OCI-M1 (cell line): ENCODE data around the gene SYNGR3.

Experiments
- DNase-seq: peaks from one replicate; lab custom pipeline; 2025; lab: John Stamatoyannopoulos, UW

Gene SYNGR3

DNA sequence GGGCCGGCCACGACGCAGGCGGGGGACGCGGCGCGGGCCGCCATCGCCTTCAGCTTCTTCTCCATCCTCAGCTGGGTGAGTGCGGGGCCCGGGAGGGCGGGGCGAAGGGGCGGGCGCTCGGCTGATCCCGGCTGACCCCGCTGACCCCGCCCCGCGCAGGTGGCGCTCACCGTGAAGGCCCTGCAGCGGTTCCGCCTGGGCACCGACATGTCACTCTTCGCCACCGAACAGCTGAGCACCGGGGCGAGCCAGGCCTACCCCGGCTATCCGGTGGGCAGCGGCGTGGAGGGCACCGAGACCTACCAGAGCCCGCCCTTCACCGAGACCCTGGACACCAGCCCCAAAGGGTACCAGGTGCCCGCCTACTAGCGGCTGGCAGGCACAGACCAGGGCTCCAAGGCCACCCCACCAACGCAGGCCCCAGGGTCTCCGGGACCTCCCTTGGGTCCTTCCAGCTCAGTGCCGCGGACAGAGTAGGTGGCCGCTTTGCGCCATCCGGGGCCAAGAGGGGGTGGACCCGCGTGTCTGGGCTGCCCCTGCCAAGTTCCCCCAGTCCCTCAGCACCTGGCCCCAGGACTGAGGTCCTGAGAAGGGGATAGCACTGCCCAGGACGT is 3.0 kb downstream of the SYNGR3 start:
- no peak for DNase-seq

DNA sequence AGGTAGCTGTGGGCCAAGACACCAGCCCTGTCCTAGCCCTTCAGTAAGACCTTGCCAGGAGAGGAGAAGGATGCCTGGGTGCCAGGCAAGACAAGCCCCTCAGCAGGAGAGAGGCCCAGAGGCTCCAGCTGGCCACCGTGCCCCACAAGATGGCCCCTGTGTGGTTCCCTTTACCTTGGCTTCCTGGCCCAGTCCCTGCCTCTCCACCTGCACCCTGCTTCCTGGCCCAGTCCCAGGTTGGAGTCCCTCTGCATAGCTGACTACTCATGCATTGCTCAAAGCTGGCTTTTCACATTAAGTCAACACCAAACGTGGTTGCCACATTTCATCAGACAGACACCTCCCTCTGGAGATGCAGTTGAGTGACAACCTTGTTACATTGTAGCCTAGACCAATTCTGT is 4.0 kb downstream of the SYNGR3 start:
- peak; percentile 28 for DNase-seq

DNA sequence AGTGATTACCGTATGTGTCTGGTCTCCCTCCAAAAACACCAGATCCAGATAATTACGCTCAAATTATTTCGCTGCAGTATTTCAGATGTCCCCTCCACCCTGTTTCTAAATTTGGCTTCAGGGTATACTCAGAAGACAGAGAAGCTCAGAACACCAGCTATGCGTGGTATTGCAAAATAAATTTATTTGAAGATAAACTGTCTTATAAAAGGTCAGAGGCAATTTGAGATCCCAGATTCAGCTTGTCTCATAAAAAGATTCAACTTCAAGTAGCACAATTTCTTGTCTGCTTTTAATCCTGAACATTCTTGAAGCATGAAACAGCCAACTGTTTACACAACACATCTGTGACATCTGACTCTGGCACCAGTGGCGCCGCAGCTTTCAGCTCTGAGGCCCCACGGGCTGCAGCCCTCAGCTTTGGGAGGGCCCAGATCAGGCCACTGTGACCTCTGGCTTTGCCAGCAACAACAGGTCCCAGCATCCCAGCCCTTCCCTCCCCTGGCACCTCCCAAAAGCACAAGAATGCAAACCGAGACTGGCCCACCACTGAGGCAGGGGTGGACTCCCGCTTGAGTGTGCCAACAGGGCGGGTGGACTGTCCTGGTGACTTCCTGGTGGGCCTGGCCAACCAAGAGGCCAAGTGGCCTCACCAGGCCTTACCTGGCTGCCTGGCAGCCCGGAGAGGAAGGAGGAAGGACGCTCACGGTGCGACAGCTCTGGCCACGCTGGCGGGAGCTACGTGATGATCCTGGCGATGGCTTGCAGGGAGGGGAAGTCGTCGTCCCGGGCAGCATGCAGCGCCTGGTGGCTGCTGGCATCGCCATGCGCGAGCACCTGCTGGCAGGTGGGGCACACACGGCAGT is 8.0 kb downstream of the SYNGR3 start:
- no peak for DNase-seq

DNA sequence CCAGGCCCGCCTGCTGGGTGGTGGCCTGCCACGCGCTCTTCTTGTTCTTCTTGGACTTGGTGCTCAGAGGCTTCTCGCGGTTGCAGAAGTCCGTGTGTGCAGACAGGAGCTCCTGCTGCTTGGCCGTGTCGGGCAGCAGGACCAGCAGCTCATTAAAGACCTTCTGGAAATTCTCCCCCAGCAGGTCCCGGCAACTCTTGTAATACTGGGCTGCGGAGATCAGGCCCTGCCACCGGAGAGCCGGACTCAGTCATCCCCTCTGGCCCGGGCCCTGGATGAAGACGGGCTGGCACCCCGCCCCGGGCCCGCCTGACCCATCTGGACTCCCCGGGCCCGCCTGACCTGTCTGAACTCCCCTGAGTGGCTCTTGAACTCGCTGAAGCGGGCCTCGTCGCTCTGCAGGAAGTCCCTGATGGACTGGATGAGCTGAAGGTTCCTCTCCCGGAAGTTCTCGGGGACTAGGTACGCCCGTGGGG is 8.6 kb downstream of the SYNGR3 start:
- no peak for DNase-seq

DNA sequence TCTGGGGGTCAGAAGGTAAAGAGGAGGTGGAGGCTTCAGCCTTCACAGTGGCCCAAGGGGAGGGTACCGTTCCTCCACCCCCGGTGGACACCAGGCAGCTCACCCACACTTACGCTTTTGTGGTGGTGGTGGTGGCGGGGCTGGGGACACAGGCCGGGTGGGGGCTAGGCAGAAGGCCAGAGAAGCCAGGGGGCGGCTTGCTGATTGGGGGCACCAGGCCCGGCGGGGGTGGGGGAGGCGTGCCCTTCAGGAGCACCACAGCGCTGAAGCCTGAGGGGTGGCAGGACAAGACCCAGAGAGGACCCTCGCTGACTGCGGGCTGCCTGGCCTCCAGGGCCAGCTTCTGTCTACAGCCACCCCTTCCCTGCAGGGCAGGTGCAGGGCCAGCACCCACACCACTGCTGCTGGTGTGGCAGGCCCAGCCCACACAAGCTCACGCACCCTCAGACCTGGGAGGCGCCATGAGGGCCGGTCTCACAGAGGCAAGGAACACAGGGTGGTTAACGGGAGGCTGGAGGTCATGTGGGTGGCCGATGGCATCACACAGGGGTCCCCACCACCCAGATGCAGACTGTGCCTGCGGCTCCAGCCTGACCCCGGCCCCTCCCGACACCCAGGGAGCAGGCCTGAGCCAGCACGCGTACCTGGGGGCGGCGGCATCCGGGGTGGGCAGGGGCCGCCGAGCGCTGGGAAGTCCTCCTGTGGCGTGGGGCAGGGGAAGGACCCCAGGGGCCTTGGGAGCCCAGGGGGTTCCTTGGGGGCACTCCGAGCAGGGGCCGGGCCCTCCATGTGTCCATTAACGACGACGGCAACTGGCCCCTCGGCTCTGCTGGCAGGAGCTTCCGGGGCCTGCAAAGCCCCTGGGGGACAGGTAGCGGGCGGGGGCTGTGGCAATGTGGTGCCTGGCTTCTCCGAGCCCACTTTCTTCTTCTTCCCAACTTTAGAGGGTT is 9.4 kb downstream of the SYNGR3 start:
- DNase-seq, result no peak

DNA sequence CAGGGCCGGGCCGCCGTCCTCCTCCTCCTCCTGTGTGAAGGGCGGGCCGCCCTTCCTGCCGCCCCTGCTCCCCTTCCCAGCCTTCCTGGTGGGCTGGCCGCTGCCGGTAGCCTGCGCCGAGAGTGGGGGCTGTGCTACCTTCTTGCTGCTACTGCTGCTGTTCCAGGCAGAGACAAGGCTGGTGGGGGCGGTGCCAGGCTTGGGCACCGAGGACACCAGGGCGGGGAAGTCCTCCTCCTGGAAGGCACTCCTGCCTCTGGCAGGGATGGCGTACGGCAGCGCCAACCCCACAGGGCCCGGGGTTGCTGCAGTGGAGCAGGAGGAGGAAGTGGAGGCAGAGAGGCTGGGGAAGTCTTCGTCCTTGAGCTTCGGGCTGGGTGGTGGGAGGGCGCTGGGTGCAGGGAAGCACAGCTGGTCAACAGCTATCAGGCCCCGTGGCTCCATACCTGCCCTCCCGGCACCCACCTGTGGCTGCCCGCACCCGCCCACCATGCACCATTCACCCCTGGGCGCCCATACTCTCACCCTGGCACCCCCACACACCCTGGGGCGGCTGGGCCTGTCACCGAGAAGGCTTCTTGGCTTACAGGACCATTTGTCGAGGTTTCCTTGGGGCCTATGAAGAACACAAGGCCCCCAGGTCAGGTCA is 10.2 kb downstream of the SYNGR3 start:
- DNase-seq, result no peak

DNA sequence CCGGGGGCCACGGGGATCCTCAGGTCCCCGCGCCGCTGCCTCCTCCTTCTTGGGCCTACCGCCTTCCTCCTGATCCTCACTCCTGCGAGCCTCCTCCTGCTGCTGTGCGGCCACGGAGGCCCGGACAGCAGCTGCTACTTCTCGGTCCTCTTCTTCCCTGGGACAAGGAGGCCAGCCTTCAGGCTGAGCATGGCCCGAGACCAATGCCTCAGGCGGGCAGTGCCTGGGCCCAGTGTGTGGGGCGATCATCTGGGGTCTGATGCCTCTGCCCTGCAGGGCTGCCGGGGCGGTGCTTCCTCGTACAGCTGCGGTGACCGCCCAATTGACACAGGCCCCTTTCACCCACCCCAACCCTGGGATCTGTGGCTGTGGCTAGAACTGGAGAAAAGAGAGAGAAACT is 11.3 kb downstream of the SYNGR3 start:
- DNase-seq, result no peak

DNA sequence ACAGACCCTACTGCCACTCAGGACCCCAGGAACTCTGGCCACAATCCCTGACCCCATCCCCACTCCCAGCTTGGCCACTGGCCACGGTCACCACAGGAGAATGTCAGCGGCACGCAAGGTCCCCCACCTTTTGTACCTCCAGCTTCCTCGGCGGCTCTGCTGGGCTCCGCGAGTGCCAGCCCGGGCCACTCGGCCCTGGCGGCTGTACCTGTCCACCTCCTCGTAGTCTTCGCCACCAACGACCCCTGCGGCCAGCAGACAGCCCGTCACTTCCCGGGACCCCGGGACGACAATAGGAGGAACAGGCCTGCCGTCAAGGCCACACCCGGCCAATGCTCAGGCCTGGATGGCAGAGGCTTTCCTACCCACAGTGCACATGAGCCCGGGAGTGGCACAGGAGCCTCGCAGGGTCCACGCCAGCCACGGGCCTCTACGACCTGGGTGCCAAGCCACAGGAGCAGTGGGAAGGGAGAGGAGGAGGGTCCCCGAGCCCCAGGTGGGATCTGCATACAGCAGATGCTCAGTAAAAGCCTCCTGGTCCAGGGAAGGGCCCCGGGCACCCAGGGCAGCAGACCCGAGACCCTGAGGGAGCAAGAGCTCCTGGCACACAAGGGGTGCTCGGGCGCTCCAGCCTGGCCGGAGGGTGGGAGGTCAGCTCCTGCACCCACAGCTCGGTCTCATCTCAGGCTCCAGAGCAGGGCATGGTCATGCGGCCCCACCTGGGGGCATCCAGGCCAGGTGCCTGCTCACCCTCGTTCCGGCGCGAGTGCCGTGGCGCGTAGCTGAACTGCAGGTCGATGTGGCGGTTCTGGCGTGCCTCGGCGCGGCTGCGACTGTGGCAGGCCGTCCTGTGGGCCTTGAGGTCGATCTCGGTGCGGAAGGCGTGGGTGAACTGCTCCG is 11.9 kb downstream of the SYNGR3 start:
- no peak for DNase-seq

DNA sequence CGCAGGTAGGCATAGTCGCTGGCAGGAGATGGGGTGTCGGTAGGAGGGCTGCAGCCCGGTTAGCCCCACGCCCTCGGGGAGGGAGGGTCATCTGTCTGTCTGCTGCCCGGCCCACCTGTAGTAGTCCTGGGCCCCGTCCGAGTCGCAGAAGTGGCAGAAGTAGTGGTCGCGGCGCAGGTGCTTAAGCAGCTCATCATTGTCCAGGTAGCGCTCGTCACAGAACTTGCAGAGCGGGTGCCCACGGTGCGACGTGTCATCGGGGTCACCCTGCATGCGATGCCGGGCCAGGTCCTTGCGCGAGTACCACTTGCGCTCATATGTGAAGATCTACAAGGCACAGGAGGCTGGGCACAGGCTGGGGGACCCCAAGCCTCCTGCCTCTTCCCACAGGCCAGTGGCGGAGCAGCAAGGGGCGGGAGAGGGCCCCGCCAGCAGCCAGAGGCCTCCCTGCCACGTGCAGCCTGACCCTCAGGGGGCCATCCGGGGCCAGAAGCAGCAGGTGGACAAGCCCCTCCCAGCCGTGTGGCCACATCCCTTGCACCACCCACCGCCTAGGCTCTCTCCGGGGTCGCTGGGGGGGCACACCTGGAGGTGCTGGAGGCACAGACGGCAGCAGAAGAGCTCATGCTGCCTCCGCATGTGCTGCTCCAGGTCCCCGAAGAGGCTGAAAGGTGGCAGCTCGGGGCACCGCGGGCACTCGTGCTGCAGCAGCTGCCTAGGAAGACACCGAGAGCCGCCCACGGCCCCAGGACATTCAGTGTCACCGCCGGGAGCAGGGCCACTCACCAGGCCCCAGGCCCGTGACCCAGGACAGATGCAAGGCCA is 12.8 kb downstream of the SYNGR3 start:
- DNase-seq, result no peak

DNA sequence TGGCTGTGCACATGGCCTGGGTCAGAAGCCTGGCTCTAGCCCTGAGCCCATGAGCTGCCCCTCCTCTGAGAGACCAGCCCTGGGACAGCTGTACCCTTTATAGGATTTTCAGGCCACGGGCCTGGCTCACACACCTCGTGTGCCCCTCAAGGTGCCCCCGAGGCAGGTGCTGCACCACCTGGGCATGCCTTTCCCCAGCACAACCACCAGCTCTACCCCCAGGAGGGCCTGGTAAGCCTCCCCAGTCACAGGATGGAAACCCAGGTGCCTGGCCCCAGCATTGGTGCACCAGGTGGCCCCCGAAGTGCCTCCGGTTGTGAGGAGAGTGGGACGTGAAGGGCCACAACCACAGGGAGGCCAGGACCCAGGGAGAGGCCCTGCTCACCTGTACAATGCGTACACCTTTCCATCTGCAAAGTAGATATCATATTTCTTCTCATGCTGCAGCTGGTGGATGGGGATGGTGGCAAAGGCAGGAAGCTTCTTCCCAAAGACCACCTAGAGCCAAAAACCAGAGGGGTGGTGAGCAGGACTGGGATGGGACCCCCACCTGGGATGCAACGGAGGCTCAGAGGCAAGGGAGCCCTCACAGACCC is 13.6 kb downstream of the SYNGR3 start:
- DNase-seq, result no peak

DNA sequence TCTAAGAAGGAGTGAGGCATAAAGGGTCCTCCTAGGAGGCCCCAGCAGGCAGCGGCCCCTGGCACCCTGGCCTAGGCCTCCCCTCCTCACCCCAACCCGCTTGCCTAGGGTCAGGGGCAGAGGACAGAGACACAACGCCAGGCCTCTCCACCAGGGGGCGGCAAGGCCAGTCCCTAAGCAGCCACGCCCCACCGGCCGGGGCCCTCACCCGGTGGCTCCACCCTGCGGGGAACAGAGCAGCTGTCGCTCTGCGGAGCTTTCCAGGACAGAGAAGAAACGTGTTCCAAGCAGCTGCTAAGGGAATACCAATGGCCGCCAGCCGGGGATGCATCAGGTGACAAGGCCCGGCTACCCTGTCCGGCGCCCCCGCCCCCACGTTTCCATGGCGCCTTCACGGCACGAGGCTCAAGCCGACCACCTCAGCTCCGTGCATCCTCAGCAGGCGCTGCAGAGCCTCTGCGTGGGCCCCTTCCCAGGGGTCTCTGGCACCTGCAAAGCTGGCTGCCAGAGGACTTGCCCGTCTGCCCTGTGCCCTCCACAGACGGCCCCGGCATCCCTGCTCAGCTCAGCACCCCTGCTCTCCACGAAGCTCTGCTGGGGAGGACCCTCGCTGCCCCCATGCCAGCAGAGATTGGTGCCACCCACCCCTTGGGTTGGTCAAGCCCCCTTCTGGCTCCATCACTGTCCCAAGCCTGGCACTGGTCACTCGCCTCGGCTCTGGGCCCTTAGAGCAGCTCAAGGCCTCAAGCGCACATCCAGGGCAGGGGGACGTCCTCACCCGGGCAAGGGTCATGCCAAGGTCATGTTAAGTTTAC is 14.3 kb downstream of the SYNGR3 start:
- peak; percentile 94 for DNase-seq

DNA sequence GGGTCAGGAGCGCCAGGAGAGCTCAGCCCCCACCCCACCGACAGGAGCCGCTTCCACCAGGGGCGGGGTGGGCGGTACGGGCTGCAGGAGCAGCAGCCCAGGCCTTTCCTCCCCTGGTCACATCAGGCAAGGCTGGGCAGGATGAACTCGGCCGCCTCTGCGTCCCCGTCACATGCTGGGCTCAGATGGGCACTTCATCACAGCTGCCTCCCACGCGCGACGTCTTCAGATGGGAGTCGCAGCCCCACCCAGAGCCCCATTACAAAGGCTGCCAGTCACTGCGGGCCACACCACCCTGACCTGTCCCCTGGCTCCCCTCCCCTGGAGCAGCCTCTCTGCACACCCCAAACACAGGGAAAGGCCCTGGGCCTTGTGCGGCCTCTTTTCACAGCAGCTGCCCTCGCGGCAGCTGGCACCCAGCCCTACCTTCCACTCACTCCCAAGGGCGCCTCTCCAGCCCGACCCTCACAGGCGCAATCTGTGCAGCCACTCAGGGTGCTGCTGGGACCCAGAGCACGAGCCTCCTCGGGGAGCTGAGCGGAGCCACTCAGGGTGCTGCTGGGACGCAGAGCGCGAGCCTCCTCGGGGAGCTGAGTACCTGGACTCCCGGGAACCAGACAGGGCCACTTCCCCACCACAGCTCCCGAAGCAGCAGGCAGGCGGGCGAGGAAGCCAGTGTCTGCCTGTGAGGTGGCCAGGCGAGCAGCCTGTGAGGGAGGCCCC is 15.2 kb downstream of the SYNGR3 start:
- no peak for DNase-seq

DNA sequence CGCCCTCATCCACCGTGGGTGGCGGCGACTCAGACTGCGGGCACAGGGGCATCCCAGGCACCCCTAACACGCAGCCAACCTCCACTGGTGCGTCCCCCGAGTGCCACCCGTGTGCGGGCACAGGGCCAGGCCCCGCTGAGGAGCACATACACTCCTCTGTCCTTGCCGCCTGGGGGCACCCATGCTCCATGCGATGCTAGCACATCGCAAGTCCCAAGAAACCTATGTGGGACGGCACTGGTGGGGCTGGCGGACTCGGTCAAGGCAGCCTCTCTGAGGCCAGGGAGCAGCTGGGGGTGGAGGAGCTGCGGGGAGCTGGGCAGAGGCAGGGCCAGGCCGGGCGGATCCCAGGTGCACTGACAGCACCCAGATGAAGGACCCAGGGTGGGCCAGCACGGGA is 15.9 kb downstream of the SYNGR3 start:
- DNase-seq, result no peak

DNA sequence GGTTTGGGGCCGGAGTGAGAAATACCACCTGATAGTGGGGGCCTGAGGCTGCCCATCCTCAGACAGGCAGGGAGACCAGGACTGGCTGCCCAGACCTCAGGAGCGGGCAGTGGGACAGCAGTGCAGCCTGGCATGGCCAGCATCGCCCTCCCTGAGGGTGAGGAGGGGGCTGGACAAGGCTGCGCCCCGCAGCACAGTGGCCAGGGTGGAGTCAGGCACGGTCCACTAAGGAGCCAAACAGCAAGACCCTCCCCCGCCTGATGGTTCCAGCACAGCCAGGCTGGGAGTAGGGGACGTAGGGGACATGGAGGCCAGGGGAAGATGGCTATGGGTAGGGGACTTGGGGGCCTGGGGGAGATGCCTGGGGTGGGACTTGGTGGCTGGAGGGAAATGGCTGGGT is 16.5 kb downstream of the SYNGR3 start:
- DNase-seq, result no peak

DNA sequence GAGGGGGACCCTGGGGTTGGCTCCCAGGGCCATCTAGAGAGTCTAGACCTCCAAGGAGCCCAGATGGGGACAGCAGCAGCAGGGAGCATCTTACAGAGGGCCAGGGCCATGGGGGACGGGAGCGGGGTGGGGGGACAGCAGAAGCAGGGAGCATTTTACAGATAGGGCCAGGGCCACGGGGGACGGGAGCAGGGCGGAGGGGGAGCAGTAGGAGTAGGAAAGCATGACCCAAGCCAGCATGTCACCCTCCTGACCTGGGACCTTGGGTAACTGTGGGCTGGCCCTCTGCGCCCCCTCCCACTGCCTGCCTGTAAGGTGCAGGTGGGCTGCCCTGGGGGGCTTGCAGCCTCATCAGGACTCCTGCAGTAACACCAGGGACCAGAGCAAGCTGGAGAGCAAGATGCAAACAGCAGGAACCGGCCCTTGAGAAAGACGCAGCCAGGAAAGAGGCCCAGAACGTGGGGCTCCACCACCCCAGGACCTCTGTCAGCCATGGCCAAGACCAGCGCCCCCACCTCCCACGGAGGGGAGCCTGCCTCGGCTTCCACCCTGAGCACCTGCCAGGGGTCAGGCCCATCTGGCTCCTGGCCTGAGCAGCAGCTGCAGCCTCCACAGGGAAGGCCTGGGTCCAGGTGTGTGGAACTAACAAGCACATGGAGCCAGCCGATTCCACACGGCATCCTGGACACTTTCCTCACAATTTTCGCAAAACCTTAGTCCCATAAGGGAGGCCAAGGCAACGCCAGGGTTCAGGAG is 17.5 kb downstream of the SYNGR3 start:
- DNase-seq, result no peak

DNA sequence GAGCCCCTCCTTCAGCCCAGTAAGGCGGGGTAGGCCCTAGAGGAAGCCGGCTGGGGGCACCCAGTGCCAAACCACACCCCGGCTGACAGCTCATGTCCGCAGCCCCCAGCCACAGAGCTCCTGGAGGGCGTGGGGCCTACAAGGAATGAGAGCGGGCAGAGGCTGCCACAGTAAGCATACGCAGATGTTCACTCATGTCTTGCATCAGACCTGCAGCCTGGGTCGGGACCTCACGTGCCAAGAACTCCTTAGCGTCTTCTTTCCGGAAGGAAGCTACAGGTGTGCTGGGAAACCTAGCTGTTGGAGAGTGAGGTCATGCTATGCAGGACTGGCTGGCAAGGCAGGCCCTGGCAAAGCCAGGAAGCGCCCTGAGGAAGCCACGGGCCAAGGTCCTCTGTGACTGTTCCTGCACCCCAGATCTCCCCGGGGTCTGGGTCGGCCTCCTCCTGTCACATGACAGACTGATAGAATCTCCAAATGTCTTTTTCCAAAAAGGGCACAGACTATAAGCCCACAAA is 18.3 kb downstream of the SYNGR3 start:
- DNase-seq, result peak; percentile 45

DNA sequence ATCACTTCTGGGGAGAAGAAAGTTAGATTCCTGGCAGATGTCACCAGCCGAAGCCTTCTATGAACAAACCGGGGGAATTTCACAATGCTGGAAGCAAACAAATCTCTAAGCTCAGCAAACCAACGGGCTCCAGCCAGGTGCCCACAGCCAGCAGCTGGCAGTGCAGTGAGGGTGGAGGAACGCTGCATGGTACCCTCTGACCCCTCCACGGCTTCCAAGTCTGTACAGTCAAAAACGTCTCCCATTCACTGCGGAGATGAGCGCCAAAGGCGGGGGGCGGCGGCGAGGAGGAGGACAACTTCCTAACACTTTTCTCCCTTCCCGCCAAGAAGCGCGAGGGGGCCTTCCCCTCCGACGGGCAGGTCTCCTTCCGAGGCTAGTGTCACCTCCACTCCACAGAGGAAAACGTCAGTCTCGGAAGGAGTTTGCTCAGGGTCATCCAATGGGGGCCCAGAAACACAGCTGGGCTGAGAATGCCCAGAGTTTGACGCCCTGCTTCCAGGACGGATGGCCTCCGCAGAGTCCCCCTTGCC is 18.9 kb downstream of the SYNGR3 start:
- DNase-seq, result peak; percentile 31
